Gastrocnemius medialis (tissue), 4 donors: ENCODE measurements around the gene NUBPL. TPM values are rescaled to one million over a fixed set of nuclear protein-coding genes. Genes with fewer than 3 reads are reported as not detected.

Source experiments
- ATAC-seq, 2 donors: fragments of 150-250 bp; one replicate each; pipeline ENCODE4 v1.9.1; 2016
- DNase-seq, 2 donors: peaks; one replicate each; pipeline ENCODE4 v3.0.0-alpha.2; 2019
- H3K27ac ChIP-seq, 4 donors: fragments of 200-600 bp; sonication (generic); 1 replicate in 1 of 4; 2 replicates in 3 of 4; pipeline ENCODE4 v1.5.1; 2016 to 2018; ENCODE audit warnings: mild to moderate bottlenecking in 2 of 4, moderate library complexity in 1 of 4
- H3K27me3 ChIP-seq, 3 donors: fragments of 200-600 bp; sonication (generic) in 2 of 3; 1 replicate in 1 of 3; 2 replicates in 2 of 3; pipeline versions ENCODE4 v1.5.1 to v1.6.0; 2016 to 2019; ENCODE audit warnings: mild to moderate bottlenecking in 1 of 3, moderate library complexity in 1 of 3
- H3K36me3 ChIP-seq, 2 donors: fragments of 200-600 bp; sonication (generic) in 1 of 2; one replicate each; pipeline ENCODE4 v1.5.1; 2017 to 2018
- H3K4me1 ChIP-seq, 2 donors: fragments of 200-600 bp; sonication (generic) in 1 of 2; one replicate each; pipeline ENCODE4 v1.5.1; 2016 to 2017; ENCODE audit warnings: mild to moderate bottlenecking in 2 of 2
- H3K4me3 ChIP-seq, 4 donors: fragments of 200-600 bp; sonication (generic) in 3 of 4; 1 replicate in 1 of 4; 2 replicates in 3 of 4; pipeline ENCODE4 v1.5.1; 2016 to 2019; ENCODE audit warnings: mild to moderate bottlenecking in 2 of 4
- H3K9me3 ChIP-seq, 3 donors: fragments of 200-600 bp; sonication (generic) in 2 of 3; 1 replicate in 1 of 3; 2 replicates in 2 of 3; pipeline ENCODE4 v1.5.1; 2016 to 2019
- CTCF ChIP-seq, 5 experiments: fragments of 450-650 bp in 3 of 5; fragments of 200-600 bp in 2 of 5; sonication (generic) in 2 of 5; IDR thresholded peaks in 4 of 5; conservative IDR thresholded peaks in 1 of 5; 1 replicate in 4 of 5; 2 replicates in 1 of 5; pipeline ENCODE4 v1.5.1; 2016 to 2019; ENCODE audit warnings: antibody characterized with exemption in 5 of 5, mild to moderate bottlenecking in 3 of 5, moderate library complexity in 3 of 5
- POLR2A ChIP-seq, 2 donors: fragments of 450-650 bp; IDR thresholded peaks; one replicate each; pipeline ENCODE4 v1.6.1; 2017; ENCODE audit warnings: antibody characterized with exemption in 2 of 2, mild to moderate bottlenecking in 2 of 2, moderate library complexity in 2 of 2
- in situ Hi-C, 4 donors: fragments of 200-750 bp; cut with MboI; loops; one replicate each; pipeline versions ENCODE4 v1.15.0 to v1.8.0; 2017; ENCODE audit warnings: low sequenced_read_pairs in 4 of 4
- intact Hi-C: fragments of 100-400 bp; cut with DNase I; formaldehyde crosslinking; loops from one replicate; pipeline ENCODE4 v1.15.1; 2023; ENCODE audit warnings: low total_unique reads
- total RNA-seq, 4 donors: library from RNA; depleted of rRNA; stranded (reverse); fragments of >200 nt; gene quantifications; one replicate each; pipeline versions ENCODE4 v1.1.0 to v1.2.3, GENCODE V29; 2016

The NUBPL gene
- total RNA-seq, 4 donors from 2014 or later, result 4.5 to 12.3 (median 7.7) TPM

- intact Hi-C loops, result no loop called here
- TF ChIP-seq CTCF (IDR thresholded peaks at IDR 0.05 in 4 of 5, conservative IDR thresholded peaks at IDR 0.05 in 1 of 5) (no peak), POLR2A (IDR thresholded peaks at IDR 0.05) (no peak)
Measured at GRCh38 chr14:31530136-31530535, 31.1 kb upstream of the NUBPL start.

DNA sequence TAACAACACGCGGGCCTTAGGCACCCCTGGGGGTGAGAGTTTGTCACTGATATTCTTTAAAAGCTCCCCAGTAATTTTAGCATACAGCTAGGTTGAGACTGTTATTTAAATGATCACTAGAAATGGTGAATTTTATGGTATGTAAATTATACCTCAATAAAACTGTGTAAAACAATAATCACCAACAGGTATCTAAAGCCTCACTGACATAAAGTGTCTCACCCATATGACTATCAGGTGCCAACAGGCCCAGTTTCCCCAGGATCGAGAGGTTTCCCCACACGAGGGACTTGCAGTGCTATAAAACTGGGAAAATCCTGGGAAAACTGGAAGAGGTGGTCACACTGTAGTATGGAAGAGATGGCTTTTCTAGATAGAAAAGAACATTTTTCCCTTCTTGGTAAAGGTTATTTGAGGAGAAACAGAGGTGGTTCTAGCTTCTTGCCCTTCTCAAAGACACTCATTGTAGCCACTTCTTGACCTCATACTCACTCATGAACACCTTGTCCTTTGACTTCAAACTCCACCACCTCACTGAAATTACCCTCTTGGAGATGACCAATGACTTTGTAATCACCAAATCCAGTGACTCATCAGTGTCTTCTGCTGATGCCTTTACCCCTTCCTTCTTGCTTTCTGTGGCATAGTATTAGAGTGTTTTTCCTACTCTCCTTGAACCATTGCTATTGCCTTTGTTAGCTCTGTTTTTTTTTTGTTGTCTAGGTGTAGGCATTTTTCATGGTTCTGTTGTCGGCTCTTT, 24.8 kb upstream of the NUBPL start:
- Histone ChIP-seq H3K4me1 (no peaks in the 10 kb centered on the region), H3K4me3 (no peak overlapping the region), H3K9me3 (no peaks in the 10 kb centered on the region), H3K27me3 (no peaks in the 10 kb centered on the region), H3K36me3 (no peaks in the 10 kb centered on the region), H3K27ac (no peak overlapping the region)
- ATAC-seq, result no peak
- in situ Hi-C loops (no loop called here), intact Hi-C loops (no loop called here)
- no peak for TF ChIP-seq POLR2A (IDR thresholded peaks at IDR 0.05)
- no peak for TF ChIP-seq CTCF (IDR thresholded peaks at IDR 0.05 in 4 of 5, conservative IDR thresholded peaks at IDR 0.05 in 1 of 5)
- DNase-seq, result no peak

More at GRCh38 chr14:31530136-31530535, 31.1 kb upstream of the NUBPL start:
- Histone ChIP-seq H3K27me3 (no peaks in the 10 kb centered on the region), H3K4me1 (no peaks in the 10 kb centered on the region), H3K9me3 (no peaks in the 10 kb centered on the region), H3K27ac (no peak overlapping the region), H3K4me3 (no peak overlapping the region), H3K36me3 (no peaks in the 10 kb centered on the region)
- DNase-seq (no peak), ATAC-seq (no peak)
- in situ Hi-C loops, result no loop called here

GRCh38 chr14:31541702-31542101, 19.5 kb upstream of the NUBPL start:
- no peak for TF ChIP-seq POLR2A (IDR thresholded peaks at IDR 0.05)
- no peak for TF ChIP-seq CTCF (IDR thresholded peaks at IDR 0.05 in 4 of 5, conservative IDR thresholded peaks at IDR 0.05 in 1 of 5)
- DNase-seq (no peak), ATAC-seq (no peak)
- in situ Hi-C loops (no loop called here), intact Hi-C loops (no loop called here)
- Histone ChIP-seq H3K27ac (no peak overlapping the region), H3K4me3 (no peak overlapping the region), H3K27me3 (no peaks in the 10 kb centered on the region), H3K9me3 (no peaks in the 10 kb centered on the region), H3K4me1 (no peaks in the 10 kb centered on the region), H3K36me3 (no peaks in the 10 kb centered on the region)

GRCh38 chr14:31543969-31544799, 17.0 kb upstream of the NUBPL start:
- H3K36me3 ChIP-seq, result no peaks in the 10 kb centered on the region
- ATAC-seq (no peak), DNase-seq (no peak)
- TF ChIP-seq CTCF (IDR thresholded peaks at IDR 0.05 in 4 of 5, conservative IDR thresholded peaks at IDR 0.05 in 1 of 5) (no peak), POLR2A (IDR thresholded peaks at IDR 0.05) (no peak)
- intact Hi-C loops (no loop called here), in situ Hi-C loops (no loop called here)
- no peak overlapping the region for H3K4me3 ChIP-seq
- no peaks in the 10 kb centered on the region for H3K9me3 ChIP-seq
- no peak overlapping the region for H3K27ac ChIP-seq
- H3K4me1 ChIP-seq, result no peaks in the 10 kb centered on the region
- H3K27me3 ChIP-seq, result no peaks in the 10 kb centered on the region
